NCI-H1092 treated with DMSO at 0.1 percent for 48 hours (cell line): Measurements from ENCODE around the gene CYP4F22.
A peak's percentile ranks its signal among the peaks of the same experiment; 100 is the strongest.
"Not testable (repeated sequence)": the region's sequence is repeated elsewhere in the genome, so short reads cannot be mapped to it uniquely, and the experiment has no call there.

Source experiments
- DNase-seq: peaks from one replicate; lab custom pipeline; 2025; lab: John Stamatoyannopoulos, UW

Gene CYP4F22

GRCh38 chr19:15576526-15577156 is 68.3 kb downstream of the CYP4F22 start:
- no peak for DNase-seq

DNA sequence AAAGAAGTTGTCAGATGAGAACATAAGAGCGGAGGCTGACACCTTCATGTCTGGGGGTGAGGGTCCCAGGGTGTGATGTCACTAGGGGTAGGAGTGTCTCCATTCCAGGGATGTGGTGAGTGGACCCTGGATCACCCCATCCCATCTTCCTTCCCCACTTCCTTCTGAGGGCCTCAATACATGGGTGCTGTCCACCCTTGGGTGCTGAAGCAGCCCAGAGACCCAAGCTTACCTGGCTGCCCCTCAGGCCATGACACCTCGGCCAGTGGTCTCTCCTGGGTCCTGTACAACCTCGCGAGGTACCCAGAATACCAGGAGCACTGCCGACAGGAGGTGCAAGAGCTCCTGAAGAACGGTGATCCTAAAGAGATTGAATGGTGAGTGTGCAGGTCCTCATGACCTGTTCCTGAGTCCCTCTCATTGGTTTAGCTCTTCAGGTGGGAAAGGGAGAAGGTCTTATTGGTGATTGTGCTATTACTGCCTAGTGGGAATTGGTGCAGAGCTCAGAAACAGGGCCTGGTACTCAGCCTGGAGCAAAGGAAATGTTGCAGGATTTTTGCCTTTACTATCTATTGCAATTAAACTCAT is 69.0 kb downstream of the CYP4F22 start:
- DNase-seq: no peak

DNA sequence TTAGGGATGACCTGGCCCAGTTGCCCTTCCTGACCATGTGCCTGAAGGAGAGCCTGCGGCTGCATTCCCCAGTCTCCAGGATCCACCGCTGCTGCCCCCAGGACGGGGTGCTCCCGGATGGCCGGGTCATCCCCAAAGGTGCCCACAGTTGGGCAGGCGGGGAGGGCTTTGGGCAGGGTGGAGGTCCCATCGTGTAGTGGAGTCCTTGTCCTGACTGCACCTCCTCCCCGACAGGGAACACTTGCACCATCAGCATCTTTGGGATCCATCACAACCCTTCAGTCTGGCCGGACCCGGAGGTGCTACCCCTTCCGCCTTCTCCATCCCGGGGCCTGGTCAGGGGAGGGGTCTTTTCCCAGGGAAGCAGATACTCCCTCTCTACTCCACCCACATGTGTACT is 75.0 kb downstream of the CYP4F22 start:
- DNase-seq: no peak

- DNase-seq: no peak
These were observed 75.8 kb downstream of the CYP4F22 start for GRCh38 chr19:15584095-15584494.

DNA sequence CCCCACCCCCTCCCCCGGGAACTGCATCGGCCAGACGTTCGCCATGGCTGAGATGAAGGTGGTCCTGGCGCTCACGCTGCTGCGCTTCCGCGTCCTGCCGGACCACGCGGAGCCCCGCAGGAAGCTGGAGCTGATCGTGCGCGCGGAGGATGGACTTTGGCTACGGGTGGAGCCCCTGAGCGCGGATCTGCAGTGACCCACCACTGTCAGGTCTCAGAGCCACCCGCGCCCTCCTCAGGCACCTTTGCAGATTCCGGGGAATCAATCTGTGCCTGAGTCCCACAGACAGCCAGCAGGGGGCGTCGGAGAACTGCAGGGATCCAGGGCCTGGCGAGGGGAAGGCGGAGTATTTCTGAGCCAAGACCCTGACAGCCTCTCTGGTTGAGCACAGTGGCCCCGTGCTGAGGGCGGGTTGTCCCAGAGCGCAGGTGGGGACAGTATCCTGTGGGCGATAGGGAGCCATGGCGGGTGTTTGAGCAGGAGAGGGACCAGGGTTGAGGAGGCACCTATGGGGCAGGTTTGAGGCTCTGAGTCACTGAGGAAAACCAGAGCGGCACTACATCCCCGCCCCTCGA is 76.3 kb downstream of the CYP4F22 start:
- DNase-seq: peak; percentile 46

- no peak for DNase-seq
These were observed 79.3 kb downstream of the CYP4F22 start for GRCh38 chr19:15587663-15588062.

- DNase-seq: no peak
These were observed 79.9 kb downstream of the CYP4F22 start for GRCh38 chr19:15588265-15588664.

DNA sequence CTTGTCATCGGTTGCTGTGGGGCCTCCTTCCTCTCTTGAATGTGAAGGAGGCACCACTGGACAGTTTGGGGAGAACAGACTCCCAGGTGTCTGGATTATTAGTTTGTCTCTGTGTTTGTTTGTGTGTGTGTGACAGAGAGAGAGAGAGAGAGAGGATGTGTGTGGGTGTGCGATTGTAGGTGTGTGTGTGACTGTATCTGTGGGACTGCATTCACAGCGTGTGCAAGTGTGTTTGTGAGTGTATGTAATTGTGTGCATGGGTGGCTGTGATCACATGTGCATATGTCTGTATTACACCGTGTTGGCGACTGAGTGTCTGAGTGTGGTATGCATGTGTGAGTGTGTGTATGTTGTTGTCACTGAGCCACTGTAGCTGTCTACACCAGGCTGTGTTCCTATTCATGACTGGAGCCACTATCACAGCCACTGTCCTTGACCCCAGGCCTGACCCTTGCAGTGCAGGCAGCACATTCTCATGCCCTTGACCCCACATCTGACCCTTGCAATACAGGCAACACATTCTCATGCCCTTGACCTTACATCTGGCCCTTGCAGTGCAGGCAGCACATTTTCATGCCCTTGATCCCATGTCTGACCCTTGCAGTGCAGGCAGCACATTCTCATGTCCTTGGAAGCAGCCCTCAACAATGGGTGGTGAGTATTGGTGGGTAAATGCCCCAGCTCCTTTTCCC is 81.6 kb downstream of the CYP4F22 start:
- DNase-seq: no peak

GRCh38 chr19:15591796-15592195 is 83.5 kb downstream of the CYP4F22 start:
- DNase-seq: no peak

DNA sequence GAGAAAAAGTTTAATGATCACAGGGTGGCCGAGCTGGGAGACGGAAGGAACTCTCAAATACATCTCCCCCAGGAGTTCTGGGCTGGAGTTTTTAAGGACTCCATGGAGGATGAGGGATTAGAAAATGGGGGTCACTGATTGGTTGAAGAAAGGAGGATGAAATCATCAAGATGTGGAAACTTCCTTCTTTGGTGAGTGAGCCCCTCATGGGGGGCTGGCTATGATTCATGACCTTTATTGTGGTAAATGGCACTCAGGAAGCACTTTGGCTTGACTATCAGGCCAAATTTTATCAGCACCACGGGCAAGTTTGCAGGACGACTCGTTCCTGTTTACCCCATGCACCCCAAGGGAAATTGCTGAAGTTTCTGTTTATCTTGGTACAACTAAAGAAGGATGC is 84.2 kb downstream of the CYP4F22 start:
- not testable (repeated sequence) for DNase-seq

DNA sequence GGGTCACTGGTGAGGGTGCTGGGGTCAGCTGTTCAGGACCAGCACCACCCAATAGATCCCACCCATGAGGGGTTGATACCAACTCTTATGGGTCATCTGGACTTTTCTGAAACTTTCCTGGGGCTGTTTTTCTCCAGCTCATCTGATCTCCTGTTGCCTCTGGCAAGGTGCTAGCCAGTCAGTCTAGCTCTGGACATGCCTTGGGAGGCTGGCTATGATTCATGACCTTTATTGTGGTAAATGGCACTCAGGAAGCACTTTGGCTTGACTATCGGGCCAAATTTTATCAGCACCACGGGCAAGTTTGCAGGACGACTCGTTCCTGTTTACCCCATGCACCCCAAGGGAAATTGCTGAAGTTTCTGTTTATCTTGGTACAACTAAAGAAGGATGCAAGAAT is 85.4 kb downstream of the CYP4F22 start:
- DNase-seq: not testable (repeated sequence)

DNA sequence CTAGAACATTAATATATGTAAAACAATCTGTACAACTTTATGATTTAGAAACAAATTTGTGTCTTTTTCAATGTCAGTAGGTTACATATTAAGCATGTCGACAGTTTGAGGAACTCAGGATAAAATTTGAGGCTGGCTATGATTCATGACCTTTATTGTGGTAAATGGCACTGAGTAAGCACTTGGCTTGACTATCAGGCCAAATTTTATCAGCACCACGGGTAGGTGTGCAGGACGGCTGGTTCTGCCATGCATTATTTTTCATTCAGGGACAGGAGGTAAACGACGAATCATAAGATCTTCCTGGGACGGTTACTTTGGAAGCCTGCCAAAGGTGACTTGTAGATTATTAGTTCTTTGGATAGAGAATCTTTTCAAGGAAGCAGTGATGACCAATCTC is 86.7 kb downstream of the CYP4F22 start:
- DNase-seq: no peak
